Ishikawa (cell line): ENCODE results near the gene JARID2.

ENCODE experiments used
- CEBPB ChIP-seq: IDR thresholded peaks from 2 replicates; pipeline ENCODE4 v1.6.1; 2012
- CREB1 ChIP-seq: IDR thresholded peaks from 2 replicates; pipeline ENCODE4 v1.6.1; 2012; ENCODE audit warnings: low read depth
- EGR1 ChIP-seq: IDR thresholded peaks from 2 replicates; pipeline ENCODE4 v1.6.1; 2012
- EP300 ChIP-seq: IDR thresholded peaks from 2 replicates; pipeline ENCODE4 v1.6.1; 2012; ENCODE audit warnings: borderline replicate concordance
- FOXM1 ChIP-seq: IDR thresholded peaks from 2 replicates; pipeline ENCODE4 v1.6.1; 2012; ENCODE audit warnings: low read depth, borderline replicate concordance
- MAX ChIP-seq: IDR thresholded peaks from 2 replicates; pipeline ENCODE4 v1.6.1; 2012
- NFIC ChIP-seq: IDR thresholded peaks from 2 replicates; pipeline ENCODE4 v1.6.1; 2012
- RAD21 ChIP-seq: IDR thresholded peaks from 2 replicates; pipeline ENCODE4 v1.6.1; 2012; ENCODE audit warnings: low read depth
- REST ChIP-seq: IDR thresholded peaks from 2 replicates; pipeline ENCODE4 v1.6.1; 2012; ENCODE audit warnings: low read depth, mild to moderate bottlenecking
- TAF1 ChIP-seq: IDR thresholded peaks from 2 replicates; pipeline ENCODE4 v1.6.1; 2012; ENCODE audit warnings: low read depth, mild to moderate bottlenecking
- TCF12 ChIP-seq: IDR thresholded peaks from 2 replicates; pipeline ENCODE4 v1.6.1; 2012; ENCODE audit warnings: low read depth
- TEAD4 ChIP-seq: IDR thresholded peaks from 2 replicates; pipeline ENCODE4 v1.6.1; 2012
- USF1 ChIP-seq: IDR thresholded peaks from 2 replicates; pipeline ENCODE4 v1.6.1; 2012
- YY1 ChIP-seq: IDR thresholded peaks from 2 replicates; pipeline ENCODE4 v1.6.1; 2012; ENCODE audit warnings: low read depth
- ZBTB7A ChIP-seq: IDR thresholded peaks from 2 replicates; pipeline ENCODE4 v1.6.1; 2012; ENCODE audit warnings: low read depth

Gene JARID2

GRCh38 chr6:15426901-15427300 lies 181.0 kb downstream of the JARID2 start:
- TF ChIP-seq ZBTB7A (no peak), USF1 (no peak), REST (no peak), FOXM1 (no peak)

GRCh38 chr6:15427331-15428070 lies 181.6 kb downstream of the JARID2 start:
- TF ChIP-seq USF1 (no peak), MAX (no peak), RAD21 (no peak), ZBTB7A (no peak), REST (no peak), TEAD4 (no peak), CREB1 (no peak)

- no peak for TF ChIP-seq TAF1
- TF ChIP-seq CEBPB, result no peak
- no peak for TF ChIP-seq ZBTB7A
- no peak for TF ChIP-seq TEAD4
- no peak for TF ChIP-seq CREB1
- no peak for TF ChIP-seq MAX
- no peak for TF ChIP-seq FOXM1
- no peak for TF ChIP-seq TCF12
- TF ChIP-seq REST, result no peak
- no peak for TF ChIP-seq EGR1
- TF ChIP-seq EP300, result no peak
- no peak for TF ChIP-seq RAD21
- TF ChIP-seq NFIC, result no peak
These were observed 183.6 kb downstream of the JARID2 start for GRCh38 chr6:15429141-15430110.

- TF ChIP-seq CEBPB, result no peak
- TF ChIP-seq EGR1, result no peak
- no peak for TF ChIP-seq USF1
- TF ChIP-seq NFIC, result no peak
- TF ChIP-seq TAF1, result no peak
- no peak for TF ChIP-seq YY1
These were observed 184.3 kb downstream of the JARID2 start for GRCh38 chr6:15430186-15430585.
